Aortic smooth muscle cell (primary cell): Measurements from ENCODE around the gene RIPPLY2. TPM values are rescaled to one million over a fixed set of nuclear protein-coding genes. Genes with fewer than 3 reads are reported as not detected.

Source experiments
- total RNA-seq: library from RNA; depleted of rRNA; stranded (reverse); fragments of >200 nt; gene quantifications from 2 replicates; pipeline ENCODE4 v1.2.3, GENCODE V29; 2014

Gene RIPPLY2, protein sequence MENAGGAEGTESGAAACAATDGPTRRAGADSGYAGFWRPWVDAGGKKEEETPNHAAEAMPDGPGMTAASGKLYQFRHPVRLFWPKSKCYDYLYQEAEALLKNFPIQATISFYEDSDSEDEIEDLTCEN
- total RNA-seq = not detected in 2 replicates

DNA sequence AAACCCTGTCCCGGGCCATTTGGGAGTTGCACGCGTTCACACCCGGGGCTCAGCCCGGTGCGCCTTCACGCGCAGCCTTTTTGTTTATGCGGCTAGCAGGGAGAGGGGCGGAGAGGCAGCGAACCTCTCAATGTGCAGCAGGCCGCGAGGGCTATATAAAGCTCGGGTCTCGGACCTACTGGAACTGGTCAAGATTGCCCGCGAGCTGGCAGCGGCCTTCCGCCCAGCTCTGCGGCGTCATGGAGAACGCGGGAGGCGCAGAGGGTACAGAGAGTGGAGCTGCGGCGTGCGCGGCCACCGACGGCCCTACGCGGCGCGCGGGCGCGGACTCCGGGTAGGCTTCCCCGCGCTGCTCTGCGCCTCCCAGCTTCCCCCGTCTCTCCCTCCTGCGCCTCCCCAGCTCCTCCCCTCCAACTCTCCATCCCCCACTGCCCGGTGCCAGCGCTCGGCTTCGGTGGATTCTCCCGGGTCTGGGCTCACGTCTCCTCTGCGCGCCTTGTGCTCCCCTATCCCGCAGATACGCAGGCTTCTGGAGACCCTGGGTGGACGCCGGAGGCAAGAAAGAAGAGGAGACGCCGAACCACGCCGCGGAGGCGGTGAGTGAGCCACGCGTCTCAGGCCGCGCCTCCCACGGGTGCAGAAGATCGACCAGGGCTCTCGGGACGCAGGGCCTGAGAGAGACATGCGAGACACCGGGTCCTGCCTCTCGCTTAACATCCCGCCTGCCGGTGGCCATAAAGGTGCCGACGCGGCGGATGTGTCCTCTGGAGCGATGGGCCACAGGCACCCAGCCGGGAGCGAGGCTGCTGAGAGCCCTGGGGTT, at the start of gene RIPPLY2:
Gene RIPPLY2, plus strand, starts transcription at position 183 of the 823 bp plus-strand sequence. Its CDS starts 57 bp downstream, at position 240.

DNA sequence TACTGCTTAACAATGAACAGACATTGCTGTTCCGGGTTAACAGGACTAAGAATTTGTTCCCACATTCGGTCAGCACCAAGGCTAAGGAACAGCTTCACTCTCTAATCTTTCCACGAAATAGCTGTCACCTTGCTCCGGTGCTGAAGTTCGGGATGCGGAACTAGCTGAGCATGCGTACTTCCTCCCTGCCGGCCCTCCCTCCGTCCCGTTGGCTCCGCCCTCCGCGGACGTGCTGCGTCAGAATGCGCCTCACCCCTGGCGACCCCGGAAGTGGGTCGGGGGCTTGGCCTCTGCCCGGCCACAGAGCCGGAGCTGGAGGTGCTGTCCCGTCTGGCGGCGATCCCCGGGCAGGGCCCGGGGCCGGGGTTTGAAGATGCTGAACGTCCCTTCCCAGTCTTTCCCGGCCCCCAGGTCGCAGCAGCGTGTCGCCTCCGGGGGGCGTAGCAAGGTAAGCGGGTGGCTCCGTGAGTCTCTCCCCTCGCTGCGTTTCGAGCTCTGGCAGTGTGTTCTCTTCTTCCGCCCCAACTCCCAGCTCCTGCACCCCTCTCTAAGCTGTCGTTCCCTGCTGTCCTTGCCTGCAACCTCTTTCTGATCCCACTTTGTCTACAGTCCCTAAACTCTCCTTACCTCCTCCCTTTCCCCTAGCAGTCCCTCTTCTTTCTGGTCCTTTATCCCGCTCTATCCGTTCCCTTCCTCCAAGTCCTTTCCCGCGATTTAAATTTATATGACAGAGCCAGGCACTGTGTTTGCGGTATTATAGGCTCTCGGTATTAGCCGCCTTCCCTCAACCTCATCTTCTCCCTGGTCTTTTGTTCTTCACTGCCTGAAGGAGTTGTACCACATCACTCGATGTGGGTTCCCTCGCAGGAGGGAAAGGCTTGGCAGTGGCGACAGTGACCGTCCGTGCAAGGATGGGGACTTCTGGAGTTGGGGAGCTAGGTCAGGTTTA, 6.5 kb downstream of the RIPPLY2 start, which contains the start of gene CYB5R4:
Gene CYB5R4, plus strand, starts transcription at position 280 of the 949 bp plus-strand sequence. Its CDS starts 94 bp downstream, at position 374.

Other genes with a start within 250 kb of the RIPPLY2 start
- gene SNAP91, start 144.3 kb upstream of the RIPPLY2 start, total RNA-seq = not detected in 2 replicates
- gene CYB5R4, start 6.3 kb downstream of the RIPPLY2 start, total RNA-seq = 1.8 and 3.3 TPM in 2 replicates
- gene MRAP2, start 180.4 kb downstream of the RIPPLY2 start, total RNA-seq = 1.3 and 1.5 TPM in 2 replicates